Measurements from ENCODE around the gene CRELD1. TPM values are rescaled to one million over a fixed set of nuclear protein-coding genes. Genes with fewer than 3 reads are reported as not detected.

CRELD1 gene
- polyA plus RNA-seq, 4 donors = 48.8 to 80.5 (median 65.6) TPM

GRCh38 chr3:9902372-9903237 is 31.0 kb upstream of the CRELD1 start, which contains the start of gene IL17RE:
TSS of gene IL17RE (plus strand) at chr3:9902848. CDS start at chr3:9902933, 85 bp downstream.
- no peak for DNase-seq (ENCODE audit: low read depth in 4 of 4, low spot score in 2 of 4)

- no peak for DNase-seq (ENCODE audit: low read depth in 4 of 4, low spot score in 2 of 4)
These were observed 30.4 kb upstream of the CRELD1 start for GRCh38 chr3:9903238-9903624.

GRCh38 chr3:9903904-9904303 is 29.7 kb upstream of the CRELD1 start:
- DNase-seq (ENCODE audit: low read depth in 4 of 4, low spot score in 2 of 4) = no peak

- no peak for DNase-seq (ENCODE audit: low read depth in 4 of 4, low spot score in 2 of 4)
These were observed 27.2 kb upstream of the CRELD1 start for GRCh38 chr3:9906480-9906879.

- no peak for DNase-seq (ENCODE audit: low read depth in 4 of 4, low spot score in 2 of 4)
These were observed 25.3 kb upstream of the CRELD1 start for GRCh38 chr3:9908286-9908685.

- DNase-seq (ENCODE audit: low read depth in 4 of 4, low spot score in 2 of 4) = no peak
These were observed 24.2 kb upstream of the CRELD1 start for GRCh38 chr3:9909221-9910013.

- no peak for DNase-seq (ENCODE audit: low read depth in 4 of 4, low spot score in 2 of 4)
These were observed 21.8 kb upstream of the CRELD1 start for GRCh38 chr3:9911863-9912262.

GRCh38 chr3:9912294-9912935 is 21.2 kb upstream of the CRELD1 start:
- DNase-seq (ENCODE audit: low read depth in 4 of 4, low spot score in 2 of 4) = no peak

- no peak for DNase-seq (ENCODE audit: low read depth in 4 of 4, low spot score in 2 of 4)
These were observed 20.0 kb upstream of the CRELD1 start for GRCh38 chr3:9913601-9914000.

GRCh38 chr3:9914011-9914410 is 19.6 kb upstream of the CRELD1 start:
- no peak for DNase-seq (ENCODE audit: low read depth in 4 of 4, low spot score in 2 of 4)

GRCh38 chr3:9914559-9915253 is 18.9 kb upstream of the CRELD1 start:
- DNase-seq (ENCODE audit: low read depth in 4 of 4, low spot score in 2 of 4) = no peak

- DNase-seq (ENCODE audit: low read depth in 4 of 4, low spot score in 2 of 4) = peak in 3 of 4 donors; percentile 53 to 58 (median 53)
These were observed 18.1 kb upstream of the CRELD1 start for GRCh38 chr3:9915254-9916141.

- DNase-seq (ENCODE audit: low read depth in 4 of 4, low spot score in 2 of 4) = no peak
These were observed 17.3 kb upstream of the CRELD1 start for GRCh38 chr3:9916346-9916733.

- DNase-seq (ENCODE audit: low read depth in 4 of 4, low spot score in 2 of 4) = peak in 3 of 4 donors; percentile 42 to 62 (median 48)
These were observed 16.6 kb upstream of the CRELD1 start, which contains the start of gene IL17RC for GRCh38 chr3:9916734-9917680. TSS of gene IL17RC (plus strand) at chr3:9917098. CDS start at chr3:9917316, 218 bp downstream.

GRCh38 chr3:9917820-9918219 is 15.8 kb upstream of the CRELD1 start:
- DNase-seq (ENCODE audit: low read depth in 4 of 4, low spot score in 2 of 4) = no peak

GRCh38 chr3:9918261-9919038 is 15.2 kb upstream of the CRELD1 start:
- no peak for DNase-seq (ENCODE audit: low read depth in 4 of 4, low spot score in 2 of 4)

GRCh38 chr3:9928158-9928557 is 5.5 kb upstream of the CRELD1 start:
- no peak for DNase-seq (ENCODE audit: low read depth in 4 of 4, low spot score in 2 of 4)
